ENCODE measurements around the gene NUDT2. TPM values are rescaled to one million over a fixed set of nuclear protein-coding genes. Genes with fewer than 3 reads are reported as not detected.

The NUDT2 gene
- total and polyA plus RNA-seq, 2 donors (not counting 1 experiment from before 2014, with no cell fraction given) = 12.2 to 20.4 TPM

- no peaks in the 10 kb centered on the region for H3K9me3 Mint-ChIP-seq (ENCODE audit: insufficient read depth)
- Histone ChIP-seq H3K79me2 (ENCODE audit: control insufficient read depth, insufficient read depth, low read length) (no peaks in the 10 kb centered on the region), H3K4me2 (replicated peaks; ENCODE audit: low read depth, low read length, poor library complexity, severe bottlenecking) (no peak overlapping the region), H4K20me1 (ENCODE audit: control insufficient read depth, insufficient read depth, low read length, poor library complexity, severe bottlenecking) (no peaks in the 10 kb centered on the region), H3K36me3 (replicated peaks in 1 of 2; ENCODE audit: control extremely low read depth in 1 of 2, control insufficient read depth in 1 of 2, extremely low read depth in 1 of 2, insufficient read depth in 2 of 2, low read length in 1 of 2) (no peaks in the 10 kb centered on the region), H3K27ac (ENCODE audit: low read length in 2 of 2) (no peak overlapping the region), H2AFZ (ENCODE audit: insufficient read depth, low read depth, low read length, poor library complexity, severe bottlenecking) (no peak overlapping the region), H3K9me3 (ENCODE audit: control extremely low read depth in 1 of 3, control insufficient read depth in 2 of 3, insufficient read depth in 1 of 3, low read length in 2 of 3) (peaks cover 0 to 28% (median 0%) of the 10 kb centered on the region in 3 donors), H3K4me3 (ENCODE audit: control extremely low read depth in 1 of 5, extremely low read depth in 1 of 5, insufficient read depth in 1 of 5, low read depth in 2 of 5, low read length in 4 of 5) (no peak overlapping the region), H3K27me3 (replicated peaks in 1 of 4; ENCODE audit: control extremely low read depth in 1 of 4, control insufficient read depth in 3 of 4, insufficient read depth in 4 of 4, low read length in 3 of 4) (no peaks in the 10 kb centered on the region), H3K4me1 (ENCODE audit: control insufficient read depth in 2 of 2, insufficient read depth in 2 of 2, low read length in 2 of 2) (peaks cover 9 to 16% of the 10 kb centered on the region in 2 donors), H3K9ac (ENCODE audit: low read length) (no peak overlapping the region)
- no peak overlapping the region for H3K4me3 Mint-ChIP-seq
- ATAC-seq (ENCODE audit: low read depth) = no peak
- H3K27ac Mint-ChIP-seq = no peak overlapping the region
- DNase-seq = no peak
- no peak for TF ChIP-seq EZH2 (IDR thresholded peaks at IDR 0.05; ENCODE audit: borderline replicate concordance, insufficient read depth, low read depth, low read length, poor library complexity, severe bottlenecking)
- no peak for TF ChIP-seq CTCF (IDR thresholded peaks at IDR 0.05)
- CTCF ChIA-PET = interaction anchor here (0.7 kb wide), 1 partner anchor 131 kb away, joined by 3 read pairs; no protein-coding TSS in a partner anchor
- 98% methylated on average over 39 of the region's 41 CpGs for WGBS (ENCODE audit: insufficient coverage)
- H3K27me3 Mint-ChIP-seq = no peaks in the 10 kb centered on the region
- POLR2A ChIA-PET = no interaction called here
- H3K4me1 Mint-ChIP-seq = peaks cover 12% of the 10 kb centered on the region
- intact Hi-C loops (cut with micrococcal nuclease) = loop anchor here (10.0 kb wide), 2 partner anchors 448 to 898 kb away; partner anchors contain the start of gene NOL6
Measured at GRCh38 chr9:34372467-34373011, 43.2 kb downstream of the NUDT2 start.

- intact Hi-C loops (cut with micrococcal nuclease) = loop anchor here (10.0 kb wide), 2 partner anchors 449 to 899 kb away; partner anchors contain the start of gene NOL6
- H3K79me2 ChIP-seq (ENCODE audit: control insufficient read depth, insufficient read depth, low read length) = no peaks in the 10 kb centered on the region
- no peak for ATAC-seq (ENCODE audit: low read depth)
- H3K27me3 Mint-ChIP-seq = no peaks in the 10 kb centered on the region
- no peak overlapping the region for H3K27ac ChIP-seq (ENCODE audit: low read length in 2 of 2)
- H3K4me3 ChIP-seq (ENCODE audit: control extremely low read depth in 1 of 5, extremely low read depth in 1 of 5, insufficient read depth in 1 of 5, low read depth in 2 of 5, low read length in 4 of 5) = no peak overlapping the region
- no peak overlapping the region for H2AFZ ChIP-seq (ENCODE audit: insufficient read depth, low read depth, low read length, poor library complexity, severe bottlenecking)
- H3K9ac ChIP-seq (ENCODE audit: low read length) = no peak overlapping the region
- DNase-seq = no peak
- H3K36me3 ChIP-seq (replicated peaks in 1 of 2; ENCODE audit: control extremely low read depth in 1 of 2, control insufficient read depth in 1 of 2, extremely low read depth in 1 of 2, insufficient read depth in 2 of 2, low read length in 1 of 2) = no peaks in the 10 kb centered on the region
- H3K27ac Mint-ChIP-seq = no peak overlapping the region
- H3K9me3 ChIP-seq (ENCODE audit: control extremely low read depth in 1 of 3, control insufficient read depth in 2 of 3, insufficient read depth in 1 of 3, low read length in 2 of 3) = peaks cover 0 to 22% (median 0%) of the 10 kb centered on the region in 3 donors
- H3K27me3 ChIP-seq (replicated peaks in 1 of 4; ENCODE audit: control extremely low read depth in 1 of 4, control insufficient read depth in 3 of 4, insufficient read depth in 4 of 4, low read length in 3 of 4) = no peaks in the 10 kb centered on the region
- no peaks in the 10 kb centered on the region for H4K20me1 ChIP-seq (ENCODE audit: control insufficient read depth, insufficient read depth, low read length, poor library complexity, severe bottlenecking)
- H3K4me1 Mint-ChIP-seq = peaks cover 16% of the 10 kb centered on the region
- H3K4me1 ChIP-seq (ENCODE audit: control insufficient read depth in 2 of 2, insufficient read depth in 2 of 2, low read length in 2 of 2) = peaks cover 9 to 18% of the 10 kb centered on the region in 2 donors
- H3K4me3 Mint-ChIP-seq = no peak overlapping the region
- POLR2A ChIA-PET = no interaction called here
- no peak overlapping the region for H3K4me2 ChIP-seq (replicated peaks; ENCODE audit: low read depth, low read length, poor library complexity, severe bottlenecking)
- TF ChIP-seq EZH2 (IDR thresholded peaks at IDR 0.05; ENCODE audit: borderline replicate concordance, insufficient read depth, low read depth, low read length, poor library complexity, severe bottlenecking) = no peak
- H3K9me3 Mint-ChIP-seq (ENCODE audit: insufficient read depth) = no peaks in the 10 kb centered on the region
- WGBS (ENCODE audit: insufficient coverage) = 89% methylated on average over 2 of the region's 2 CpGs
- CTCF ChIA-PET = interaction anchor here (0.8 to 1.3 kb wide), 3 partner anchors 30 to 42 kb away, joined by 3 to 4 read pairs (median 3); no protein-coding TSS in a partner anchor
Measured at GRCh38 chr9:34373749-34374148, 44.4 kb downstream of the NUDT2 start.

Data from B cell (primary cell).